ENCODE results near the gene DNTT. TPM values are rescaled to one million over a fixed set of nuclear protein-coding genes. Genes with fewer than 3 reads are reported as not detected.

Gene DNTT
- total RNA-seq, 2 experiments from 2014 or later, result not detected

DNA sequence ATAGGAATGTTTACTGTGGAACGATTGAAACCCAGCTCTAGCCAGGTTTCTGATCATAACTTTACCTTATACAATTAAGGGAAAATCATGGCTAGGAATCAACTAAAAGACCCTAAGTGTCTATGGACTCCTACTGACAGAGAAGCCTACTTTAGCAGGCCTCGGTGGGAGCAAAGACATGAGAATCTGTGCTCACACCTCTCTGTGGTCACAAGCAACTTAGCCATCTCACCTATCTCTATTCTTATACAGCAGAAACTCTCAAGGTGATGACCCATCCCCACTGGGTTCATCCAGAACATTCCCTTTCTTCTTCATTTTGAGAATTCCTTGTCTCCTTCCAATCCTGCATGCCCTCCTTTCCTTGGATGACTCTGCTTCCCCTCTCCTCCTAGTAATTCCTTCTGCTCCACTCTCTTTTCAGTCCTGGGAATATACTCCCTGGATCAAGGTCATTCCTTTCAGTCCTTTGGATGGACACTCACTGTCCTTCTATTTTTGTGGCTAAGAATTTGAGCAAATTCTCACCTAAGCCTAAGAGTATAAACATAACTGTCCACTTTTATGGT is 35.8 kb upstream of the DNTT start:
- H3K4me1 Mint-ChIP-seq, result no peaks in the 10 kb centered on the region
- no peak for DNase-seq
- ChIA-PET POLR2A (no interaction called here), CTCF (no interaction called here)
- H3K27ac Mint-ChIP-seq, result no peak overlapping the region
- no peak overlapping the region for H3K4me3 Mint-ChIP-seq
- peaks cover 30% of the 10 kb centered on the region for H3K27me3 Mint-ChIP-seq
- H3K9me3 Mint-ChIP-seq, result no peaks in the 10 kb centered on the region
- H3K36me3 Mint-ChIP-seq (ENCODE audit: low read depth), result no peaks in the 10 kb centered on the region

DNA sequence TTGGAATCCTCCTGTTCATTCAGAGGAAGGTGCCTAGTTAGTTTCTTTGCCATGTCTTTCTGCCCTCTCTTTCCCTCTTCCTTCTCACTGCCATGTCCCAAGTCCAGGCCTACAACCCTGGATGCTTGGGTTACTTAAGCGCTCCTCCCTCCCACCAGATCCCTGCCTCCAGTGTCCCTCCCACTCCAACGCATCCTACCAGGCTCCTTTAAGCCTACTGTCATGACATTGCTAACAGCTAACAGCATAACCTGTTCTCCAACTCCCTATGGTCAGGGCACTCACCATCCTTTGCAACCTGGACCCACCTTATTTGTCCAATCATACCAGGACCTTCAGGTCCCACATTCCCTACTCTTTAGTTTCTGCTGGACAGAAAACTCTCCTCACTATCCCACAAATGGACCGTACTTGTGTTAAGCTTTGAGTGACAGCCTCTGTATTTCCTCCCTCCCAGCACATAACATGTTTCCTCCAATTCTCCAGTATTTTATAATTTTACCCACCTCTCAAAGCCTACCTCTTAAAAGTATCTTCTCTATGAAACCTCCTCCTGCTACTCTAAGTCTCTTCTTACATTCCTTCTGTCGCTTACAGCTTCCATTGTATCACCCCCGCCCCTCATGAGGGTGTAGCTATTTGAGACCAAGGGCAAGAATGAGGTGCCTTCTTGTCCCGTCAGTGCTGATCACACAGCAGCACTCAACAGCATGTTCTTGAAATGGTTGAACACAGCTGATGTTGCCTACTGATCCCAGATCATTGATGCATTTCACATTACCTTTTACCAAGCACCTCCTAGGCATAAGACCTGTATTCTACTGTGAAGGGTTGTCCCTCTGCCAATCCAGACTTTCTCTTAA is 34.6 kb upstream of the DNTT start:
- Mint-ChIP-seq H3K4me3 (no peak overlapping the region), H3K27me3 (peaks cover 26% of the 10 kb centered on the region), H3K36me3 (ENCODE audit: low read depth) (no peaks in the 10 kb centered on the region), H3K4me1 (no peaks in the 10 kb centered on the region), H3K27ac (no peak overlapping the region), H3K9me3 (no peaks in the 10 kb centered on the region)
- CTCF ChIA-PET, result interaction anchor here (1.0 kb wide), 1 partner anchor 41 kb away, joined by 3 read pairs; no protein-coding TSS in a partner anchor
- DNase-seq, result no peak
- POLR2A ChIA-PET, result no interaction called here

DNA sequence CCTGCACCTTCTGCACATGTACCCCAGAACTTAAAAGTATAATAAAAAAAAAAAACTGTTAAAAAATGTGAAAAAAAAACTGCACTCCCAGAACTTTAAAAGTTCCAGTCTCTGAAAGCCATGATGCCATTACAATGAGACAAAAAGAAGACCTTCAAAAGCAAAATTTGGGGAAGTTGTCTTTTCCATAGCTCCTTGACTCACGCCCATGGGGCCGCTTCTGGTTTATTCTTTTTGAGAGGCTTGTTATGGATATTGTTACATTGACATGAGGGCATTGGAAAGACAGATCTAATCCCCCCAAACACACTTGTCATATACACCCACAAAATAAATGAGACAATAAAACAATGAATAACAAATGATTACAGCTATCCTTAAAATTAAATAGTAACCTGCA is 33.7 kb upstream of the DNTT start:
- Mint-ChIP-seq H3K4me3 (no peak overlapping the region), H3K27ac (no peak overlapping the region), H3K27me3 (peaks cover 26% of the 10 kb centered on the region), H3K9me3 (no peaks in the 10 kb centered on the region), H3K4me1 (no peaks in the 10 kb centered on the region), H3K36me3 (ENCODE audit: low read depth) (no peaks in the 10 kb centered on the region)
- ChIA-PET POLR2A (no interaction called here), CTCF (interaction anchor here (0.9 to 1.0 kb wide), 2 partner anchors 41 to 42 kb away, joined by 3 to 4 read pairs; no protein-coding TSS in a partner anchor)
- DNase-seq, result no peak

DNA sequence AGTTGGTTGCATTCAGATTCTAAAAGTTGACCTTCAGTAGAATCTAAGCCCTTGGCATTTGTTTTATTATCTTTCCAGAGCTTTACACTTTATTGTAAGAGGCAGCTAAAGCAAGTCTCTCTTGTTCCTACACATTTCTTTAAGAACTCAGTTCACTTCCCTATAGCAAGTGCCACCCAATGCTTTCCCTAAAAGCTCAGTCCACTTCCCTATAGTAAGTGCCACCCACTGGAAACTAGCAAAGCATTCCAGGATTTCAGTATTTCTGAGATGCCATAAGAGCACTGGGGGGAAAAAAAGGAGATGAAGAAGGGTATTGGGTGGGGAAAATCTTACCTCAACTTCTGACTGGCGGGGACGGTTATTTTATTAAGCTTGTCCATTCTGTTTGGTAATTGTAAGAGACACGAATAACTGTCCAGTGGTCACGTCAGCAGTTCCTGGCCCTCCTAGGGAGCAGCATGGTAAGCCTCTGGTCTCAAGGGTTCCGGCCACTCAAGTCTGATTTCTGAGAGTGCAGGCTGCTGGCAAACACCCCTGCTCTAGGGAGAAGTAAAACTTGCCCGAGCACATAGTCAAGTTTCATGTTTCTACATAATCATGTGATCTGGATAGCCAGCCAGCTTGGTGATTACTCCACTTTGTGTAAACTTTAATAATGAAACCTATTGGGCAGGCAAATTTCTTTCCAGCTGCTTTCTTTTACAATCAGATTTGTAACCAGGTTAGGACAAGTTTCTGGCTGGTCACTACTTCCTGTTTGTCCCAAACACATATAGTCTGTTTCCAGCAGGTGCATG is 33.0 kb upstream of the DNTT start, which contains the start of gene BLNK:
Gene BLNK, minus strand, starts transcription at position 554 of the 800 bp plus-strand sequence. Its CDS starts 171 bp downstream, at position 383.
- Mint-ChIP-seq H3K9me3 (no peaks in the 10 kb centered on the region), H3K36me3 (ENCODE audit: low read depth) (no peaks in the 10 kb centered on the region), H3K27ac (no peak within 1 kb of the TSS), H3K27me3 (peaks cover 24% of the 10 kb centered on the region), H3K4me3 (no peak within 1 kb of the TSS), H3K4me1 (no peaks in the 10 kb centered on the region)
- POLR2A ChIA-PET, result no interaction called here
- CTCF ChIA-PET, result interaction anchor here (0.9 kb wide), 1 partner anchor 42 kb away, joined by 4 read pairs; no protein-coding TSS in a partner anchor
- no peak for DNase-seq

DNA sequence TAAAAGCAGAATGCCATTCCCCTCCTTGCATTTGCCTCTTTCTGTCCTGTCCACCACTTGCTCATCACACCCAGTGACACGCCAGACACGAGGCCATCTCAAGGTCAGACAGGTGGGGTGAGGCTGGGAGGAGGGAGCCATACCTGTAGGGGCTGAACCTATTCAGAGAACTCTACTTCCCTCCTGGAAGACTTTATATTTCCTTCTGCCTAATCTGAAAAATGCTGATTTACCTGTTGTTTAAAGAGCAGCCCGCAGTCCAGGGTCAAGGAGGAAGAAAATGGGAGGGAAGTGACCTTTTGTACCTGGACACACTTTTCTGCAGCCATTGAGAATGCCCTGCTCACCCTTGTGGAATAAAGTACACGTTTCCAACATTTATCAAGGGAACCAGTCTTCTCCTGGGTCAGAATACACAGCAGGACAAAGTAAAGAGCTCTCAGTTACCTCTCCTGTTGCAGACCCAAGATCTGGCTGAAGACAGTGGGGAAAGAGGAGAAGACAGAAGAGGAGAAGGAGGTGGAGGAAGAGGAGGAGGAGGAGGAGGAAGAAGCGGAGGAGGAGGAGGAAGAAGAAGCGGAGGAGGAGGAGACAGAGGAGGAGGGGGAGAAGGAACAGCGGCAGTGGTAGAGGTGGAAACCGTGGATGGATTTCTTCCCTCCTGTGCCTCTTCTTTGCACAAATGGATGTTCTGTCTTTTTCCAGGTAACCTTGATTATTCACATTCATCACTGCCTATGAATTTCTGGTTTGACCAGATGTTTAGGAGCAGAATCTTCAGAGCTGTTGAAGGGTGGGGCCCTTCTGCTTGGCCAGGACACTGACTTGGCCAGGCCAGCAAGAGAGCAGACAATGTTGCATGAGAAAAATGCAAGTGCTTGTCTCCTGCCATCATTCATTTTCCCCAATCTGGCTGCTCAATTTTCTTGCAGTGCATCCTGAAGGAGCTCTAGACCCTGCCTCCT is 31.6 kb upstream of the DNTT start:
- Mint-ChIP-seq H3K4me3 (no peak overlapping the region), H3K27me3 (peaks cover 22% of the 10 kb centered on the region), H3K27ac (no peak overlapping the region), H3K9me3 (no peaks in the 10 kb centered on the region), H3K4me1 (no peaks in the 10 kb centered on the region), H3K36me3 (ENCODE audit: low read depth) (no peaks in the 10 kb centered on the region)
- no peak for DNase-seq
- ChIA-PET CTCF (no interaction called here), POLR2A (no interaction called here)

DNA sequence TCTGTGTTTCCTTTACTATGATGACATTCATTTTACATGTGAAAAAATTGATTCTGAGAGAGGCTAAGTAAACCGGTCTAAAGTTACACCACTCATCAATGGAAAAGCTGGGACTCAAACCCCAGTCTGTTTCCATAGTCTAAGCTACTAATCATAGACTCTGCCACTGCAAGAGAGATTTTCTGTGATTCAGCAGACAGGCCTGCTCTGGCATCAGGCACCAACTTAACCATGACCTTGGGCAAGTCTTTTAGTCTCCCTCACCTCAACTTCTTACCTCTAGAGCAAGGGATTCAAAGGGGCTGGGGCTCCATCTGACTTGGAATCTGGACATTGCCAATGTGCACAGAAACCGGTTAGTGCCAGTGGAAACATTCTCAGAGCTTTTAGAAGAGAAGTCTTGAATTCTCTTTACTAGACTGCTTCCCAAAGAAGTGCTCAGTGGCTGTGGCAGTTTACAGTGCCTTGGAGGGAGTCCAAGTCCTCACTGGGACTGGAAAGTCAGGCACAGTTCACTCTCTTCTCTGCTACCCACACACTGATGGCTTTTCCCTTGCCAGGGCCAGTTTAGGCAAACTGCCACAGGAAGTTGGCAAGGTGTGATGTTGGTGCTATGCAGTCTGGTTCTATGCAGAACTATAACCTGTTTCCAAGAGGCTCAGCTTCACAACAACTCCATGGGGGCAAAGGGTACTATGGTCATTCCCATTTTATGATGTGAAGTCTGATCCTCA is 28.4 kb upstream of the DNTT start:
- ChIA-PET POLR2A (no interaction called here), CTCF (interaction anchor here (1.1 to 1.4 kb wide), 2 partner anchors 46 to 312 kb away, joined by 3 read pairs; no protein-coding TSS in a partner anchor)
- Mint-ChIP-seq H3K9me3 (no peaks in the 10 kb centered on the region), H3K36me3 (ENCODE audit: low read depth) (no peaks in the 10 kb centered on the region), H3K4me3 (no peak overlapping the region), H3K27ac (no peak overlapping the region), H3K27me3 (peaks cover 15% of the 10 kb centered on the region), H3K4me1 (no peaks in the 10 kb centered on the region)
- no peak for DNase-seq

DNA sequence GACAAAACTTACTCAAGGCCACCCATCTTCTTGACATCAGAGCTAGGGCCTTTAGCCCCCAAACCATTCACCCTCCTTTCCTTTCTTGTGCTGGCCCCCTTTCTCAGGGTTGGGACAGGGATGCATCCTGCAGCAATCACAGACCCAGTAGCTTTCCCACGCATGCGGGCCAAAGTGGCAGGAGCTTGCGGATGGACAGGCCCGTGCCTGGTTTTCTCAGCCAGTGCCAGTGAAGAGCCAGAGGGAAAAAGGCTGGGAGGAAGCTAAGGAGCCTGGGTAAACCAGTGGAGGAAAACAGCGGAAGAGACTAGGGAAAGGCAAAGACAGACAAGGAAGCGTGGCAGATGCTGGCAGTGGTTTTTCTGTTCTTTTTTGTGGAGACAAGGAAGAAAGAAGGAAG is 27.8 kb upstream of the DNTT start:
- CTCF ChIA-PET, result interaction anchor here (1.1 to 1.4 kb wide), 2 partner anchors 47 to 313 kb away, joined by 3 read pairs; no protein-coding TSS in a partner anchor
- H3K36me3 Mint-ChIP-seq (ENCODE audit: low read depth), result no peaks in the 10 kb centered on the region
- no peak overlapping the region for H3K4me3 Mint-ChIP-seq
- peaks cover 15% of the 10 kb centered on the region for H3K27me3 Mint-ChIP-seq
- POLR2A ChIA-PET, result no interaction called here
- no peaks in the 10 kb centered on the region for H3K4me1 Mint-ChIP-seq
- no peak for DNase-seq
- H3K9me3 Mint-ChIP-seq, result no peaks in the 10 kb centered on the region
- no peak overlapping the region for H3K27ac Mint-ChIP-seq

DNA sequence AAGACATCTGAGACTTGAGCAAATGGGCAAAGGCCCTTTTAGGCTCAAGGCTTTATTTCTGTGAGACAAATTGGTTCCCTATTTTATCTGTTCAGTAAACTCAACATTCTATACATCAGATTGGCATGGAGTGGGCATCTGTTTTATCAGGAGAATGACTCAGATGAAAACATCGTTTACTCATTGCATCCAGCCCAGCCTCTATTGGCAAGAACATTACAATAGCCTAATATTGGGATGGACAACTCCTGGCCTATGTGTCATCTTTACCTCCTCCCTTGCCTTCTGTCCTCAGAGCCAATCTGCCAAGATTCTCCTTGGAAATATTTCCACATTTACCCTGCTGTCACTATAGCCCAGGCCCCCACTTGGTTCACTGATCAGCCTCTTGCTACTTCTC is 27.4 kb upstream of the DNTT start:
- DNase-seq, result no peak
- Mint-ChIP-seq H3K4me3 (no peak overlapping the region), H3K36me3 (ENCODE audit: low read depth) (no peaks in the 10 kb centered on the region), H3K9me3 (no peaks in the 10 kb centered on the region), H3K4me1 (no peaks in the 10 kb centered on the region), H3K27ac (no peak overlapping the region), H3K27me3 (peaks cover 15% of the 10 kb centered on the region)
- ChIA-PET CTCF (interaction anchor here (1.4 kb wide), 1 partner anchor 47 kb away, joined by 3 read pairs; no protein-coding TSS in a partner anchor), POLR2A (no interaction called here)

DNA sequence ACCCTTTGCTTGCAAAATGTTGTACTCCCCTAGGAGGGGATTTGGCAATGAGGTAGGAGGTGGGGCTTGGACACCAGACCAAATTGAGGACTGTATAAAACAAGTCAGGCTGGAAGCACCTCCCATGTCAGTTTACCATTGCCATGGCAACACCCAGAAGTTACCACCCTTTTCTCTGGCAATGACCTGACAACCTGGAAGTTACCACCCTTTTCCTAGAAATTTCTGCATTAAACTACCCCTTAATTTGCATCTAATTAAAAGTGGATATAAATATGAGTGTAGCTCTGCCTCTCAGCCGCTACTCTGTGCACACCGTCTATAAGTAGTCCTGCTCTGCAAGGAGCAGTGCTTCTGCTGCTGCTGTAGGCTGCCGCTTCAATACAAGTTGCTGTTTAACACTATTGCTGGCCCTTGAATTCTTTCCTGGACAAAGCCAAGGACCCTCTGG is 25.0 kb upstream of the DNTT start:
- Mint-ChIP-seq H3K27ac (no peak overlapping the region), H3K4me3 (no peak overlapping the region), H3K9me3 (no peaks in the 10 kb centered on the region), H3K27me3 (peaks cover 16% of the 10 kb centered on the region), H3K4me1 (no peaks in the 10 kb centered on the region), H3K36me3 (ENCODE audit: low read depth) (no peaks in the 10 kb centered on the region)
- ChIA-PET CTCF (no interaction called here), POLR2A (no interaction called here)
- no peak for DNase-seq

DNA sequence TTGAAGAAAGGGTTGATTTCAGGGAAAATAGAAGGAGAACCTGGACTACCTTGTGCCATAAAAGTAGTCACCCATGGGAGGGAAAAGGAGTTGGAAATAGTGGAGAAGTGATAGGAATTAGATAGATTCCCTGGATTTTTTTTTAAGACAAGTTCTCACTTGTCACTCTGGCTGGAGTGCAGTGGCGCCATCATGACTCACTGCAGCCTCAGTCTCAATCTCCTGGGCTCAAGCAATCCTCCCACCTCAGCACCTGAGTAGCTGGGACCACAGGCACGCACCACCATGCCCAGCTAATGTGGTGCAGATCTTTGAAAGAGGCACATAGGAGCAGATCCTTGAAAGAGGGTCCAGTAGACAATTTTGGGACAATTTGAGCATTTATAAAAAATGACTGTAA is 23.4 kb upstream of the DNTT start:
- Mint-ChIP-seq H3K27me3 (peaks cover 16% of the 10 kb centered on the region), H3K4me3 (no peak overlapping the region), H3K27ac (no peak overlapping the region), H3K9me3 (no peaks in the 10 kb centered on the region), H3K4me1 (no peaks in the 10 kb centered on the region), H3K36me3 (ENCODE audit: low read depth) (no peaks in the 10 kb centered on the region)
- no peak for DNase-seq
- ChIA-PET CTCF (interaction anchor here (1.2 kb wide), 1 partner anchor 264 kb away, joined by 3 read pairs; no protein-coding TSS in a partner anchor), POLR2A (no interaction called here)

DNA sequence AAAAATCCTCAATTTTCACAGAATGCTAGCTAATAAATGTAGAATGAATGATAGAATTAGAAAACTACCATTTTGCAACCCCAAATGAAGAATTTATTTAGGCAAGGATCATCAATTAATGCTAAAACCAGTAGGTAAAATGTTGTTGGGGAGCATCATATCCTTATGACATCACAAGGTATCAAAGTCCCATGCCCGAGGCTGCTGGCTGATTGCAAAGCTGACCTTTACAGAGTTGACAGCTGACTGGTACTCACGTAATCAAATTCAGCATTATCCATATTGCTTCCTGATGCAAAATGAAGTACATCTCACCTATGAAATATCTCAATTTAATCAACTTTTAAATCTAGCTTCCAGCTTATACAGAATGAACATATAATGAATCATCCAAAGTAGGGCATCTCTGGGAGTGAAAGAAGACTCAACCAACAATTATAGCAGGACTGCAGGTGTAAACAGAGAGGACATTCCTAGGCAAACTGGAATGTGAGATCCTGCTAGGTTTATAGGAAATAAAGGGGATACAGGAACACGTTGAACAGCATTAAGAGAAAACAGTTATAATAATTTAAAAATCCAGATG is 22.7 kb upstream of the DNTT start:
- no peaks in the 10 kb centered on the region for H3K36me3 Mint-ChIP-seq (ENCODE audit: low read depth)
- peaks cover 16% of the 10 kb centered on the region for H3K27me3 Mint-ChIP-seq
- no peak overlapping the region for H3K4me3 Mint-ChIP-seq
- H3K4me1 Mint-ChIP-seq, result no peaks in the 10 kb centered on the region
- H3K27ac Mint-ChIP-seq, result no peak overlapping the region
- H3K9me3 Mint-ChIP-seq, result no peaks in the 10 kb centered on the region
- ChIA-PET CTCF (interaction anchor here (1.2 kb wide), 1 partner anchor 265 kb away, joined by 3 read pairs; no protein-coding TSS in a partner anchor), POLR2A (no interaction called here)
- DNase-seq, result no peak
